SU-DHL-6 (cell line): ENCODE data around the gene PGLYRP4.

Experiments used
- H2AFZ ChIP-seq: fragments of 200-600 bp; sonication (generic); 2 replicates; pipeline ENCODE4 v1.6.1; 2014; ENCODE audit warnings: low read depth, mild to moderate bottlenecking, moderate library complexity, mixed read lengths, antibody characterized with exemption, low read length; ENCODE audit not compliant: severe bottlenecking
- H3F3A ChIP-seq: fragments of 200-600 bp; shearing (Covaris generic); 2 replicates; pipeline ENCODE4 v1.6.0; 2016; ENCODE audit warnings: antibody characterized with exemption, mild to moderate bottlenecking; ENCODE audit not compliant: insufficient read depth
- H3K27ac ChIP-seq: fragments of 200-600 bp; sonication (generic); 2 replicates; pipeline ENCODE4 v1.5.1; 2016; ENCODE audit warnings: low read depth, mild to moderate bottlenecking, low read length, moderate library complexity, mixed read lengths
- H3K27me3 ChIP-seq: fragments of 200-600 bp; sonication (generic), shearing (Covaris generic); 2 replicates; pipeline ENCODE4 v1.6.0; 2014; ENCODE audit warnings: mild to moderate bottlenecking, low read length
- H3K36me3 ChIP-seq: fragments of 200-600 bp; sonication (generic); 2 replicates; pipeline ENCODE4 v1.6.1; 2014; ENCODE audit warnings: mild to moderate bottlenecking, low read length, mixed read lengths
- H3K4me2 ChIP-seq: fragments of 300-600, 200-600 bp; shearing (Covaris generic), sonication (generic); 2 replicates; pipeline ENCODE4 v1.6.0; 2014; ENCODE audit warnings: low read length, low read depth, mild to moderate bottlenecking; ENCODE audit not compliant: poor library complexity, severe bottlenecking
- H3K4me3 ChIP-seq: fragments of 200-600 bp; sonication (generic); 2 replicates; pipeline ENCODE4 v1.5.1; 2014; ENCODE audit warnings: antibody characterized with exemption, low read length, mild to moderate bottlenecking, mixed read lengths; ENCODE audit not compliant: insufficient read depth, poor library complexity, severe bottlenecking
- H3K79me2 ChIP-seq: fragments of 200-600 bp; sonication (generic); 2 replicates; pipeline ENCODE4 v1.6.1; 2014; ENCODE audit warnings: mild to moderate bottlenecking, low read length, moderate library complexity; ENCODE audit not compliant: insufficient read depth
- H3K9ac ChIP-seq: fragments of 200-600 bp; sonication (generic); 2 replicates; pipeline ENCODE4 v1.7.0; 2014; ENCODE audit warnings: mild to moderate bottlenecking, low read length
- H3K9me2 ChIP-seq: fragments of 200-600 bp; sonication (generic); replicated peaks from 2 replicates; pipeline ENCODE4 v1.6.1; 2014; ENCODE audit warnings: low read length; ENCODE audit not compliant: insufficient read depth
- H3K9me3 ChIP-seq: fragments of 200-600 bp; sonication (generic); 2 replicates; pipeline ENCODE4 v1.6.1; 2014; ENCODE audit warnings: low read length, mixed read lengths; ENCODE audit not compliant: insufficient read depth
- H4K20me1 ChIP-seq: fragments of 200-600 bp; sonication (generic); 2 replicates; pipeline ENCODE4 v1.6.1; 2014; ENCODE audit warnings: low read depth, mild to moderate bottlenecking, antibody characterized with exemption, low read length, moderate library complexity, mixed read lengths
- EZH2phosphoT487 ChIP-seq: fragments of 200-600 bp; sonication (generic), shearing (Covaris generic); conservative IDR thresholded peaks from 2 replicates; pipeline ENCODE4 v1.6.1; 2018; ENCODE audit warnings: mild to moderate bottlenecking, antibody characterized with exemption, low read length, moderate library complexity, mixed read lengths
- TF ChIP-seq, protein P1 (sequence below): fragments of 200-600 bp; sonication (generic); IDR thresholded peaks from one replicate; pipeline ENCODE4 v1.5.1; 2017; ENCODE audit warnings: antibody characterized with exemption, mild to moderate bottlenecking, low read length, moderate library complexity; ENCODE audit not compliant: insufficient read depth, poor library complexity, severe bottlenecking

PGLYRP4 gene

DNA sequence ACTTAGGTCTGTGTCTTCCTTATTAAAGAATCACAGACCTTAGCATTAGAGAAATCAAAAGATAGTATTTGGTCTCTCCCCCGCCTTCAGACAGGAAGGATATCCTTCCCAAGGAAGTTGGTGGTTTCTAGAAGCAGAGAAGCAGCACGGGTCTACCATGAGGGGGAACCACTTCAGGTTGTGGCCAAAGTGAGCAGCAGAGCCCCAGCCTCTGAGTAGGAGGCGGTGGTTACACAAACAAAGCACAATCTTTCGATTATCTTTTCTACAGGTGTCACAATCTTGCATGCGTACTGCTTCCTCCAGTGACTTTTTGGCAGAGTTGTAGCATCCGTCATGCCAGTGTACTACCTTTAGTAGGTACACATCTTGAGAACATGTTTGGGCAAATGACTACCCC lies 8.8 kb downstream of the PGLYRP4 start:
- no peaks in the 10 kb centered on the region for H3K36me3 ChIP-seq
- no peaks in the 10 kb centered on the region for H3K9me3 ChIP-seq
- no peak overlapping the region for H3K27ac ChIP-seq
- H3K79me2 ChIP-seq: no peaks in the 10 kb centered on the region
- H3K9me2 ChIP-seq: no peaks in the 10 kb centered on the region
- H3K4me3 ChIP-seq: no peak overlapping the region
- H2AFZ ChIP-seq: no peak overlapping the region
- no peaks in the 10 kb centered on the region for H3K27me3 ChIP-seq
- H3F3A ChIP-seq: no peaks in the 10 kb centered on the region
- no peak overlapping the region for H3K9ac ChIP-seq
- no peaks in the 10 kb centered on the region for H4K20me1 ChIP-seq
- no peak overlapping the region for H3K4me2 ChIP-seq
- TF ChIP-seq, protein P1, sequence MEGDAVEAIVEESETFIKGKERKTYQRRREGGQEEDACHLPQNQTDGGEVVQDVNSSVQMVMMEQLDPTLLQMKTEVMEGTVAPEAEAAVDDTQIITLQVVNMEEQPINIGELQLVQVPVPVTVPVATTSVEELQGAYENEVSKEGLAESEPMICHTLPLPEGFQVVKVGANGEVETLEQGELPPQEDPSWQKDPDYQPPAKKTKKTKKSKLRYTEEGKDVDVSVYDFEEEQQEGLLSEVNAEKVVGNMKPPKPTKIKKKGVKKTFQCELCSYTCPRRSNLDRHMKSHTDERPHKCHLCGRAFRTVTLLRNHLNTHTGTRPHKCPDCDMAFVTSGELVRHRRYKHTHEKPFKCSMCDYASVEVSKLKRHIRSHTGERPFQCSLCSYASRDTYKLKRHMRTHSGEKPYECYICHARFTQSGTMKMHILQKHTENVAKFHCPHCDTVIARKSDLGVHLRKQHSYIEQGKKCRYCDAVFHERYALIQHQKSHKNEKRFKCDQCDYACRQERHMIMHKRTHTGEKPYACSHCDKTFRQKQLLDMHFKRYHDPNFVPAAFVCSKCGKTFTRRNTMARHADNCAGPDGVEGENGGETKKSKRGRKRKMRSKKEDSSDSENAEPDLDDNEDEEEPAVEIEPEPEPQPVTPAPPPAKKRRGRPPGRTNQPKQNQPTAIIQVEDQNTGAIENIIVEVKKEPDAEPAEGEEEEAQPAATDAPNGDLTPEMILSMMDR: no peak
- no peak for TF ChIP-seq EZH2phosphoT487

- Histone ChIP-seq H3K27me3 (no peaks in the 10 kb centered on the region), H3K4me3 (no peak overlapping the region), H3K79me2 (no peaks in the 10 kb centered on the region), H3K36me3 (no peaks in the 10 kb centered on the region), H3K9ac (no peak overlapping the region), H3K9me3 (no peaks in the 10 kb centered on the region), H3F3A (no peaks in the 10 kb centered on the region), H3K9me2 (no peaks in the 10 kb centered on the region), H3K27ac (no peak overlapping the region), H4K20me1 (no peaks in the 10 kb centered on the region), H3K4me2 (no peak overlapping the region), H2AFZ (no peak overlapping the region)
- no peak for TF ChIP-seq EZH2phosphoT487
- TF ChIP-seq, protein P1: no peak
Observed at GRCh38 chr1:153337980-153338853, 10.4 kb downstream of the PGLYRP4 start.

GRCh38 chr1:153336650-153337049 lies 12.0 kb downstream of the PGLYRP4 start:
- H4K20me1 ChIP-seq: no peaks in the 10 kb centered on the region
- H3F3A ChIP-seq: no peaks in the 10 kb centered on the region
- no peaks in the 10 kb centered on the region for H3K36me3 ChIP-seq
- H2AFZ ChIP-seq: no peak overlapping the region
- H3K27ac ChIP-seq: no peak overlapping the region
- no peaks in the 10 kb centered on the region for H3K9me3 ChIP-seq
- no peaks in the 10 kb centered on the region for H3K9me2 ChIP-seq
- H3K4me3 ChIP-seq: no peak overlapping the region
- H3K9ac ChIP-seq: no peak overlapping the region
- H3K27me3 ChIP-seq: no peaks in the 10 kb centered on the region
- H3K79me2 ChIP-seq: no peaks in the 10 kb centered on the region
- H3K4me2 ChIP-seq: no peak overlapping the region
- TF ChIP-seq, protein P1: no peak
- no peak for TF ChIP-seq EZH2phosphoT487
